GM06990 (cell line): ENCODE data around the gene PRR5.

ENCODE experiments used
- DNase-seq: peaks from one replicate; pipeline ENCODE4 v3.0.0-alpha.2; 2011; ENCODE audit not compliant: insufficient read length; ENCODE audit errors: extremely low read depth
- H3K27me3 ChIP-seq: replicated peaks from 2 replicates; pipeline ENCODE4 v1.6.0; 2011; ENCODE audit warnings: low read length; ENCODE audit not compliant: control insufficient read depth, insufficient read depth
- H3K36me3 ChIP-seq: 2 replicates; pipeline ENCODE4 v1.5.1; 2011; ENCODE audit warnings: low read length; ENCODE audit not compliant: control insufficient read depth, insufficient read depth
- H3K4me3 ChIP-seq: replicated peaks from 2 replicates; pipeline ENCODE4 v1.5.1; 2011; ENCODE audit warnings: low read depth, mild to moderate bottlenecking, control low read depth, low read length
- TF ChIP-seq, protein P1 (sequence below): IDR thresholded peaks from 2 replicates; pipeline ENCODE4 v1.5.1; 2011; ENCODE audit warnings: low read length, control low read depth, mild to moderate bottlenecking, inconsistent platforms; ENCODE audit not compliant: insufficient read depth, poor library complexity, severe bottlenecking

Gene PRR5

DNA sequence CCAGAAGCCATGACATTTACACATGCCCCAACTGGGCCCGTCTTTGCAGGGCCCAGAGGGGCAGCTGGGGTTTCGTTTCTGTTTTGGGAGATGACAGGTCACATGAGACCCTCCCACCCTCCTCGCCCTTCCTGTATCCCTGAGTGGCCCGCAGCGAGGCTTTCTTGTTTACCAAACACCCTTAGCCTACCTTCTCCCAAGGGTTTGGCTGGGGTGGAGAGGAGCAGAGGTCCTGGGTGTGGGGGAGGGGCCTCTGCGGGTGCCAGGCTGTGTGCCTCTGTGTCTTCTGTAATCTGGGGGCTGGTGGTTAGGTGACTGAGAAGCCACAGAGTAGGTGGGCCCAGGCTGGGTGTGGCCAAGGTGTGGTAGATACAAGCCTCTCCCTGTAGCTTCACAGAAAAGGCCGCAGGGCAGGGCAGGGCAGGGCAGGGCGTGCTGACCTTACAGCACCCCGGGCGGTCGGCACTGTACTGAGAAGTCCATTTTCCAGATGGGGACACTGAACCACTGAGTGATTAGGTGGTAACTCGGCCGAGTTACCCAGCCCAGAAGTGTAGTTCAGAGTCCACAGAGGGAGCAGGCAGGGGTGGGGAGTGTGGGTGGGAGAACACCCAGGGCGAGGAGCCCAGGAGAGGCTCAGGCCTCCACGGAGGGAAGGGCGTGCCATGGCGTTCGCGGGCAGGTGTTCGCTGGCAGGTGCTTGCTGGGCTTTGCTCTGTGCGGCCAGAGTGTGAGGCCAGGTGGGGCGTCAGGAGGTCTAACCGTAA is 8.7 kb downstream of the PRR5 start:
- H3K27me3 ChIP-seq = no peaks in the 10 kb centered on the region
- DNase-seq = peak; percentile 42
- TF ChIP-seq, protein P1, sequence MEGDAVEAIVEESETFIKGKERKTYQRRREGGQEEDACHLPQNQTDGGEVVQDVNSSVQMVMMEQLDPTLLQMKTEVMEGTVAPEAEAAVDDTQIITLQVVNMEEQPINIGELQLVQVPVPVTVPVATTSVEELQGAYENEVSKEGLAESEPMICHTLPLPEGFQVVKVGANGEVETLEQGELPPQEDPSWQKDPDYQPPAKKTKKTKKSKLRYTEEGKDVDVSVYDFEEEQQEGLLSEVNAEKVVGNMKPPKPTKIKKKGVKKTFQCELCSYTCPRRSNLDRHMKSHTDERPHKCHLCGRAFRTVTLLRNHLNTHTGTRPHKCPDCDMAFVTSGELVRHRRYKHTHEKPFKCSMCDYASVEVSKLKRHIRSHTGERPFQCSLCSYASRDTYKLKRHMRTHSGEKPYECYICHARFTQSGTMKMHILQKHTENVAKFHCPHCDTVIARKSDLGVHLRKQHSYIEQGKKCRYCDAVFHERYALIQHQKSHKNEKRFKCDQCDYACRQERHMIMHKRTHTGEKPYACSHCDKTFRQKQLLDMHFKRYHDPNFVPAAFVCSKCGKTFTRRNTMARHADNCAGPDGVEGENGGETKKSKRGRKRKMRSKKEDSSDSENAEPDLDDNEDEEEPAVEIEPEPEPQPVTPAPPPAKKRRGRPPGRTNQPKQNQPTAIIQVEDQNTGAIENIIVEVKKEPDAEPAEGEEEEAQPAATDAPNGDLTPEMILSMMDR = no peak

GRCh38 chr22:44711241-44711560 is 9.2 kb downstream of the PRR5 start:
- H3K36me3 ChIP-seq = no peaks in the 10 kb centered on the region
- TF ChIP-seq, protein P1 = no peak
- H3K4me3 ChIP-seq = no peak overlapping the region
- no peak for DNase-seq
- H3K27me3 ChIP-seq = no peaks in the 10 kb centered on the region

More for the DNA sequence above, 8.7 kb downstream of the PRR5 start:
- no peaks in the 10 kb centered on the region for H3K36me3 ChIP-seq
- H3K4me3 ChIP-seq = no peak overlapping the region

DNA sequence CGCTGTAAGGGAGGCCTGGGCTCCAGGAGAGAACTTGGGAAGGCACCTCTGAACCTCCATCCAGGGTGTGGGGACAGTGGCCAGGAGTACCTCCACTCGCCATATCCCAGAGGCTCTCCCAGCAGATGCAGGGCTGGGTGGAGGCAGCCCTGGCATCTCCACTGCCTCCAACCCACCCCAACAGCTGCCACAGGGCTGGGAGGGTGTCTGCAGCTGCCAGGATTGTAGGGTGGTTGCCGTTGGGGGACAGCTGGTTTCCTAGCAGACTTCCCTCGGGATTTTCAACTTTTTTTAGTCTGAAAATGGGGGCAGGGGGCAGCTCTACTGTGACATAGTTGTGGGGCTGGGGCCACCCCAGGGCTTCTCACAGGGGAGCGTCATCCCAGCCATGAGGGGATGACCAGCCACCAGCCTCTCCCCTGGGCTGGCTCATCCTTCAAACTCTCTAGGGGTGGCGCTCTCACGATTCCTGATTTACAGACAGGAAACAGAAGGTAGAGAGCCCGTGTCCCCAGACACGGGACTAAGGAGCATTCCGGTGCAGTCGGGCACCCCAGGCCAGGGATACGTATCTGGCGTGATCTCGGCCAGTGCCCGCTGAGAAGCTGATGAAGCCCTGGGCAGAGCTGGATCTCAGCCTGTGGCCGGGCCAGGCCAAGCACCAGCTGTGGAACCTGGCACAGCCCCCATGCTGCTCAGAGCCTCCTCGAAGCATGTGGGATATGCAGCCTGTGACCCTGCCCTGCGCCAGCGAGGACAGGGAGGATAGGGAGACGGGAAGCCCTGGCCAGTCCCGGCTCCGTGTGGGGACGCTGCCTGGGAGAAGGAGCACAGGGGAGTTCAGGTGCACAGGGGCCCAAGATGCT is 9.9 kb downstream of the PRR5 start:
- Histone ChIP-seq H3K4me3 (no peak overlapping the region), H3K36me3 (no peaks in the 10 kb centered on the region), H3K27me3 (no peaks in the 10 kb centered on the region)
- TF ChIP-seq, protein P1 = no peak
- no peak for DNase-seq

DNA sequence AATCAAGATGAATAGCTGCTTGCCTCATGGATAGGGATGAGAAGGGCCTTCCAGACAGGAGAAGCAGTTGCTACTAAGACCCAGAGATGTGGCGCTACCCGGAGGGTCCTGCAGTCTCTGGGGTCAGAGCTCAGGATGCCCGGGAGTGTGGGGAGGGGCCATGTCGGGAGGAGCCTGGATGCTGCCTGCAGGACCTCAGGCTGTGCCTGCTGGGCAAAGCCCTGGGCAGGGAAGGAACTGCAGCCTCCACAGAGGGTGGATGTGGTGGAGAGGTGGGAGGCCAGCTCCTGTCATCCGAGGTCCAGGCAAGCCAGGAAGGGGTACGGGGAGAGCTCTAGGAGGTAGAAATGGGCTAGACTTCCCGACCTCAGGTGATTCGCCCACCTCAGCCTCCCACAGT is 11.0 kb downstream of the PRR5 start:
- DNase-seq = no peak

DNA sequence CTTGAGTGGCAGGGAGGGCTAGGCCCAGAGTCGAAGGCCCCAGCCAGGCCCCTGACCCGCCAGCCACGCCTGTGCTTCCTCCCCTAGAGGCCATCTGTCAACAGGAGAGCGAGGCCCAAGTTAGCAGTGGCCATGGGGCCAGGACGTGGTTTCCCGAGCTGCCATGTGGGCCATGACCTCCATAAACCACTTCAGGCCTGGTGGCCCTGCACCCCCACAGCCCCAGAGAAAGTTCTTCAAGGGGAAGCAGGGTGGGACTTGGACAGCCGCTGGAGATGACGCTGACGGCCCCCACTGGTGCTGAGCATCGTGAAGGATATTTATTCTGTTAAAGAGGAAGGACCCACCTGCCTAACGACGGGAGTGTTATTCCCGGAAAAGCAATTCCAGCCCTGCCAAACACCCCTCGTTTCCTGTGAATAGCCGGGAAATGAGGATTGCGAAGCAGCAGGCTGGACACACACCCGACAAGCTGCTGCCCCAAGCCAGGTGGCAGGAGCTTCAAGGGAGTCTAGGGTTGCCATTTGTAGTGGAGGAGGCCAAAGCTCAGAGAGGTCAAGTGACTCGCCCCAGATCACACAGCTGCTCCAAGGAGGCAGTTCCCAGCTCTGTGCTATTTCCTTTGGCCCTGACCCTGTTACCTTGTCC is 12.8 kb downstream of the PRR5 start:
- TF ChIP-seq, protein P1 = no peak
- no peaks in the 10 kb centered on the region for H3K27me3 ChIP-seq

More for the DNA sequence above, 11.0 kb downstream of the PRR5 start:
- H3K36me3 ChIP-seq = no peaks in the 10 kb centered on the region
- TF ChIP-seq, protein P1 = no peak
- H3K4me3 ChIP-seq = no peak overlapping the region
- no peaks in the 10 kb centered on the region for H3K27me3 ChIP-seq

More for the DNA sequence above, 12.8 kb downstream of the PRR5 start:
- no peak overlapping the region for H3K4me3 ChIP-seq
- no peak for DNase-seq
- no peaks in the 10 kb centered on the region for H3K36me3 ChIP-seq
